ENCODE measurements around the gene DGKG. TPM values are rescaled to one million over a fixed set of nuclear protein-coding genes. Genes with fewer than 3 reads are reported as not detected.

The DGKG gene
- total RNA-seq = 0.17 and 0.87 TPM in 2 replicates

DNA sequence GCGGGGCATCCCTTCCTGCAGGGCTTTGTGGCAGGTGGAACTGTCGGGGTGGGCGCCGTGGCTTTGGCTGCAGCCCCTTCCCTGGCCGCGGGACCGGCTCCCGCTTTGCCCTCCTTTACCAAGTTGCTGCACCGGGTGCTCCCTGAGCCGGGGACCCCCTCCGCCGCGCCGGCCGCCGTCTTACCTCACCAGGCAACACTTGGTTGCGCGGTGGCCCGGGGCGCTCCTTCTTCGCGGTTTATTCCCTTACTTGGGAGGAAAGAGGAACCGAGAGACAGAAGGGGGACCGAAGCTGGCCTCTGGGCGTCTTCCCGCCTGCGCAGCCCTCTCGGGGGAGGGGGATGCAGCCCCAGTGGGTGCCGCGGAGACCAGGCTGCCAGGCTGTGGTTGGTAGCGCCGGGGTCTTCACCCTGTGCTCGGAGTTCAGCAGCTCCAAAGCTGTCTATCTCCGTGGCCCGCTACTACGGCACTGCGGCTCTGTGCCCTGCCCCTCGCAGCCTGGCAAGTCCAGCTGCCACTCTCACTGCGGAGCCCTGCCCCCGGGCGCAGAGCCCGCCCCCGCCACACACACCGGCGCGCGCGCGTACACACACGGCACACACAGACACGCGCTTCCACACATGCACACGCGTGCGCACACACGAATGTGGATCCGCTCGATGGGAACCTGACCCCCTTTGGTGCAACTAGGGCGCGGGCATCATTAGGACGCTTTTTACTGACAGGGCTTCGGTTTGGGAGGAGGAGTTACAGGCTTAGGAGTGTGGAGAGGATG lies at the start of gene DGKG:
TSS of gene DGKG (minus strand) at position 473 of the 775 bp plus-strand sequence. CDS start 41,775 bp downstream, outside the sequence.

DNA sequence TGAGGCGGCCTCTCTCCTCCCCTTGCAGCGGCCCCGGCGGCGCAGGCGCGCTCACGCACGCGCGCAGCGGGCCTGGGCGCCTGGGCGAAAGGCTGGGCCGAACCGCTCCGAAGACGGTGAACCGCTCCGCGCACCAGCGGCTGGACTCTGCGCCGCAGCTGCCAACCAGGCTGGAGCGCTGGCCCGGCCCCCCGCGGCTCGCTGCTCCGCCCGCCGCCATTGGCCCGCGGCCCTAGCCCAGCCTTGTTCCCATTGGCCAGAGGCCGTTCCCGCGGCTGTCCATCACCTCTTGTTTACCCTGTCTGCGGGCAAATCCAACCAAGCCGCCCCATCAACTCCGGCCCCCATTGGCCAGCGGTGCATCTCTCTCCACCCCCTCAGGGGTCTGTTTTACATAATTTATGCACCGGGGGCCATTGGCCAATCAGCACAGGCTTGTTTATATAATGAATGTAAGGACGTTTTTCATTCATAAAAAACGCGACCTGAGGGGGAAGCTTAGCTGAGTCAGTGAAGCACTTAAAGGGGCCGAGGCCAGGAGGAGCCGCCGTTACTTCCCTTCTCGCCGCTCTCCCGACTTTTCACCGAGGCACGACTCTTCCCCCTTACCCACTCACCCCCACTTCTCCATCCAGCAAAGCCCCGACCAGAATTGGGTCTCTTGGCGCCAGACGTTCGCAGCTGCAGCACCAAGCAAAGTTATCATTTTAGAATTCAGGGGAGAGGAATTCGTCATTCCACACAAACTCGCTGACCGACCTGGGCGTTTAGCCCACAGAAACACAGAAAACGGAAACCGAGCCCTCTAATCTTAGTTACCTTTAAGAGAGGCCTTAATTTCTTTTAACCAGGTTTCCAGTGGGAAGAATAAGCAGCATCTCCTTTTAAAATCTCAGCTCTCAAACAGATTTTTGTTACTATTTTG lies 252.8 kb downstream of the DGKG start, which contains the start of gene ETV5:
TSS of gene ETV5 (minus strand) at position 149 of the 925 bp plus-strand sequence. CDS start 3,221 bp downstream, outside the sequence.

Other genes with a start within 250 kb of the DGKG start
- gene CRYGS, start 182.1 kb upstream of the DGKG start, total RNA-seq = 0.83 and 2.0 TPM in 2 replicates
- 13.6 and 14.8 TPM in 2 replicates for gene TBCCD1, start 205.1 kb upstream of the DGKG start, total RNA-seq
- gene DNAJB11, start 208.5 kb upstream of the DGKG start, total RNA-seq = 30.1 and 39.3 TPM in 2 replicates